ENCODE results near the gene INSR. TPM values are rescaled to one million over a fixed set of nuclear protein-coding genes. Genes with fewer than 3 reads are reported as not detected.
A peak's percentile ranks its signal among the peaks of the same experiment; 100 is the strongest.

INSR gene
- total and polyA plus RNA-seq, 8 donors, result 14.0 to 22.8 (median 18.2) TPM

GRCh38 chr19:7258840-7259395 lies 35.3 kb downstream of the INSR start:
- no peaks in the 10 kb centered on the region for H3K27me3 ChIP-seq
- H3K9me3 ChIP-seq, result no peaks in the 10 kb centered on the region
- ATAC-seq (no peak), DNase-seq (no peak)
- no peak overlapping the region for H3K27ac ChIP-seq
- no peak overlapping the region for H3K4me3 ChIP-seq
- peaks cover 0 to 3% of the 10 kb centered on the region in 2 donors for H3K4me1 ChIP-seq
- no peak for TF ChIP-seq CTCF (IDR thresholded peaks at IDR 0.05)
- intact Hi-C loops (cut with DNase I), result no loop called here
- no peaks in the 10 kb centered on the region for H3K36me3 ChIP-seq

- Histone ChIP-seq H3K27ac (no peak overlapping the region), H3K27me3 (no peaks in the 10 kb centered on the region), H3K4me3 (no peak overlapping the region), H3K4me1 (peaks cover 0 to 3% of the 10 kb centered on the region in 2 donors), H3K9me3 (no peaks in the 10 kb centered on the region), H3K36me3 (no peaks in the 10 kb centered on the region)
- ATAC-seq (no peak), DNase-seq (no peak)
- no peak for TF ChIP-seq CTCF (IDR thresholded peaks at IDR 0.05)
- intact Hi-C loops (cut with DNase I), result no loop called here
Observed at GRCh38 chr19:7258041-7258839, 36.0 kb downstream of the INSR start.

GRCh38 chr19:7257148-7258040 lies 36.8 kb downstream of the INSR start:
- intact Hi-C loops (cut with DNase I), result no loop called here
- no peaks in the 10 kb centered on the region for H3K9me3 ChIP-seq
- peak; percentile 82 for ATAC-seq
- H3K4me1 ChIP-seq, result peaks cover 0 to 3% of the 10 kb centered on the region in 2 donors
- DNase-seq, result peak in 1 of 4 donors; percentile 38
- TF ChIP-seq CTCF (IDR thresholded peaks at IDR 0.05), result no peak
- H3K4me3 ChIP-seq, result no peak overlapping the region
- no peaks in the 10 kb centered on the region for H3K36me3 ChIP-seq
- H3K27ac ChIP-seq, result no peak overlapping the region
- H3K27me3 ChIP-seq, result no peaks in the 10 kb centered on the region

GRCh38 chr19:7255631-7256030 lies 38.6 kb downstream of the INSR start:
- no peak overlapping the region for H3K27ac ChIP-seq
- DNase-seq, result no peak
- intact Hi-C loops (cut with DNase I), result no loop called here
- H3K27me3 ChIP-seq, result no peaks in the 10 kb centered on the region
- H3K4me3 ChIP-seq, result no peak overlapping the region
- H3K36me3 ChIP-seq, result no peaks in the 10 kb centered on the region
- peaks cover 0 to 3% of the 10 kb centered on the region in 2 donors for H3K4me1 ChIP-seq
- H3K9me3 ChIP-seq, result no peaks in the 10 kb centered on the region
- no peak for TF ChIP-seq CTCF (IDR thresholded peaks at IDR 0.05)
- ATAC-seq, result no peak

GRCh38 chr19:7255119-7255518 lies 39.1 kb downstream of the INSR start:
- intact Hi-C loops (cut with DNase I), result no loop called here
- Histone ChIP-seq H3K4me1 (peaks cover 0 to 3% of the 10 kb centered on the region in 2 donors), H3K27me3 (no peaks in the 10 kb centered on the region), H3K36me3 (no peaks in the 10 kb centered on the region), H3K27ac (no peak overlapping the region), H3K4me3 (no peak overlapping the region), H3K9me3 (no peaks in the 10 kb centered on the region)
- DNase-seq (no peak), ATAC-seq (no peak)
- no peak for TF ChIP-seq CTCF (IDR thresholded peaks at IDR 0.05)

All from left lung (tissue), 10 donors.